ENCODE results near the gene TTC28. TPM values are rescaled to one million over a fixed set of nuclear protein-coding genes. Genes with fewer than 3 reads are reported as not detected.
A peak's percentile ranks its signal among the peaks of the same experiment; 100 is the strongest.

TTC28 gene
- total RNA-seq, 1 donor from 2014 or later = 17.0 TPM

- intact Hi-C loops (cut with micrococcal nuclease) = no loop called here
- DNase-seq = no peak
- no peak for ATAC-seq
Measured at GRCh38 chr22:28002863-28003565, 676.6 kb downstream of the TTC28 start.

- intact Hi-C loops (cut with micrococcal nuclease) = no loop called here
- ATAC-seq = no peak
- DNase-seq = no peak
Measured at GRCh38 chr22:28002181-28002700, 677.4 kb downstream of the TTC28 start.

- no peak for ATAC-seq
- no peak for DNase-seq
- intact Hi-C loops (cut with micrococcal nuclease) = no loop called here
Measured at GRCh38 chr22:28001171-28001835, 678.3 kb downstream of the TTC28 start.

- intact Hi-C loops (cut with micrococcal nuclease) = no loop called here
- no peak for ATAC-seq
- no peak for DNase-seq
Measured at GRCh38 chr22:28000361-28000760, 679.3 kb downstream of the TTC28 start.

GRCh38 chr22:27999876-28000275 is 679.8 kb downstream of the TTC28 start:
- no peak for DNase-seq
- intact Hi-C loops (cut with micrococcal nuclease) = no loop called here
- ATAC-seq = no peak

GRCh38 chr22:27998511-27999410 is 680.9 kb downstream of the TTC28 start:
- DNase-seq = no peak
- no peak for ATAC-seq
- intact Hi-C loops (cut with micrococcal nuclease) = no loop called here

GRCh38 chr22:27997538-27997937 is 682.1 kb downstream of the TTC28 start:
- intact Hi-C loops (cut with micrococcal nuclease) = no loop called here
- DNase-seq (no peak), ATAC-seq (no peak)

- intact Hi-C loops (cut with micrococcal nuclease) = no loop called here
- DNase-seq (no peak), ATAC-seq (no peak)
Measured at GRCh38 chr22:27996981-27997380, 682.7 kb downstream of the TTC28 start.

GRCh38 chr22:27996529-27996925 is 683.1 kb downstream of the TTC28 start:
- intact Hi-C loops (cut with micrococcal nuclease) = no loop called here
- DNase-seq = no peak
- no peak for ATAC-seq

GRCh38 chr22:27995801-27996528 is 683.7 kb downstream of the TTC28 start:
- intact Hi-C loops (cut with micrococcal nuclease) = no loop called here
- no peak for ATAC-seq
- no peak for DNase-seq

GRCh38 chr22:27994481-27995331 is 684.9 kb downstream of the TTC28 start:
- intact Hi-C loops (cut with micrococcal nuclease) = no loop called here
- no peak for ATAC-seq
- DNase-seq = no peak

- ATAC-seq = no peak
- no peak for DNase-seq
- intact Hi-C loops (cut with micrococcal nuclease) = no loop called here
Measured at GRCh38 chr22:27993774-27994350, 685.8 kb downstream of the TTC28 start.

GRCh38 chr22:27993201-27993635 is 686.4 kb downstream of the TTC28 start:
- intact Hi-C loops (cut with micrococcal nuclease) = no loop called here
- ATAC-seq (no peak), DNase-seq (no peak)

GRCh38 chr22:27992294-27993165 is 687.1 kb downstream of the TTC28 start:
- DNase-seq = no peak
- ATAC-seq = no peak
- intact Hi-C loops (cut with micrococcal nuclease) = no loop called here

GRCh38 chr22:27991586-27992293 is 687.9 kb downstream of the TTC28 start:
- no peak for DNase-seq
- intact Hi-C loops (cut with micrococcal nuclease) = no loop called here

GRCh38 chr22:27990879-27991278 is 688.8 kb downstream of the TTC28 start:
- ATAC-seq = peak; percentile 89
- intact Hi-C loops (cut with micrococcal nuclease) = no loop called here
- peak; percentile 88 for DNase-seq

More at GRCh38 chr22:27991586-27992293, 687.9 kb downstream of the TTC28 start:
- ATAC-seq = no peak
